Measurements from ENCODE around the gene BAZ1A.

BAZ1A gene

GRCh38 chr14:34911209-34912150 is 36.3 kb upstream of the BAZ1A start:
- DNase-seq, result no peak

GRCh38 chr14:34906287-34906686 is 31.1 kb upstream of the BAZ1A start:
- no peak for DNase-seq
- Histone ChIP-seq H3K9me3 (no peaks in the 10 kb centered on the region), H3K4me3 (no peak overlapping the region), H3K27ac (no peak overlapping the region), H3K36me3 (no peaks in the 10 kb centered on the region), H3K27me3 (no peaks in the 10 kb centered on the region), H3K4me1 (no peaks in the 10 kb centered on the region)
- no peak for TF ChIP-seq CTCF (IDR thresholded peaks at IDR 0.05)
- intact Hi-C loops (cut with DNase I; ENCODE audit: low total_unique reads), result no loop called here

More at GRCh38 chr14:34911209-34912150, 36.3 kb upstream of the BAZ1A start:
- no peak overlapping the region for H3K4me3 ChIP-seq
- H3K27me3 ChIP-seq, result no peaks in the 10 kb centered on the region
- H3K36me3 ChIP-seq, result no peaks in the 10 kb centered on the region
- no peaks in the 10 kb centered on the region for H3K9me3 ChIP-seq
- intact Hi-C loops (cut with DNase I; ENCODE audit: low total_unique reads), result no loop called here
- H3K4me1 ChIP-seq, result no peaks in the 10 kb centered on the region
- H3K27ac ChIP-seq, result no peak overlapping the region
- no peak for TF ChIP-seq CTCF (IDR thresholded peaks at IDR 0.05)

- H3K36me3 ChIP-seq, result no peaks in the 10 kb centered on the region
- intact Hi-C loops (cut with DNase I; ENCODE audit: low total_unique reads), result no loop called here
- no peak overlapping the region for H3K27ac ChIP-seq
- no peak for DNase-seq
- H3K27me3 ChIP-seq, result no peaks in the 10 kb centered on the region
- no peak for TF ChIP-seq CTCF (IDR thresholded peaks at IDR 0.05)
- H3K4me1 ChIP-seq, result no peaks in the 10 kb centered on the region
- H3K4me3 ChIP-seq, result no peak overlapping the region
- no peaks in the 10 kb centered on the region for H3K9me3 ChIP-seq
These were observed 20.1 kb upstream of the BAZ1A start for GRCh38 chr14:34895277-34895676.

GRCh38 chr14:34890937-34891336 is 15.8 kb upstream of the BAZ1A start:
- no peaks in the 10 kb centered on the region for H3K9me3 ChIP-seq
- TF ChIP-seq CTCF (IDR thresholded peaks at IDR 0.05), result no peak
- no peaks in the 10 kb centered on the region for H3K27me3 ChIP-seq
- no peak for DNase-seq
- H3K27ac ChIP-seq, result no peak overlapping the region
- H3K4me3 ChIP-seq, result no peak overlapping the region
- H3K4me1 ChIP-seq, result no peaks in the 10 kb centered on the region
- intact Hi-C loops (cut with DNase I; ENCODE audit: low total_unique reads), result no loop called here
- H3K36me3 ChIP-seq, result no peaks in the 10 kb centered on the region

- intact Hi-C loops (cut with DNase I; ENCODE audit: low total_unique reads), result no loop called here
- H3K9me3 ChIP-seq, result no peaks in the 10 kb centered on the region
- TF ChIP-seq CTCF (IDR thresholded peaks at IDR 0.05), result no peak
- no peaks in the 10 kb centered on the region for H3K27me3 ChIP-seq
- H3K36me3 ChIP-seq, result no peaks in the 10 kb centered on the region
- no peak for DNase-seq
- no peak overlapping the region for H3K27ac ChIP-seq
- H3K4me1 ChIP-seq, result no peaks in the 10 kb centered on the region
- no peak overlapping the region for H3K4me3 ChIP-seq
These were observed 13.0 kb upstream of the BAZ1A start for GRCh38 chr14:34888186-34888585.
